Upper lobe of right lung (tissue), 1 donor: ENCODE results near the gene PDK1. TPM values are rescaled to one million over a fixed set of nuclear protein-coding genes. Genes with fewer than 3 reads are reported as not detected.

Experiments
- ATAC-seq: fragments of 200-7000 bp; cut with Tn5 transposase; one replicate; pipeline ENCODE4 v1.9.1; 2020; ENCODE audit warnings: mild to moderate bottlenecking, moderate library complexity
- DNase-seq: peaks from one replicate; pipeline ENCODE4 v3.0.0-alpha.2; 2020
- H3K27ac ChIP-seq: fragments of 200-600 bp; one replicate; pipeline ENCODE4 v1.8.0; 2022
- H3K27me3 ChIP-seq: fragments of 200-600 bp; one replicate; pipeline ENCODE4 v1.8.0; 2022; ENCODE audit warnings: mild to moderate bottlenecking
- H3K36me3 ChIP-seq: fragments of 200-600 bp; one replicate; pipeline ENCODE4 v1.8.0; 2022
- H3K4me1 ChIP-seq: fragments of 200-600 bp; one replicate; pipeline ENCODE4 v1.8.0; 2022
- H3K4me3 ChIP-seq: fragments of 200-600 bp; one replicate; pipeline ENCODE4 v1.8.0; 2022; ENCODE audit warnings: mild to moderate bottlenecking
- H3K9me3 ChIP-seq: fragments of 200-600 bp; one replicate; pipeline ENCODE4 v1.8.0; 2022
- CTCF ChIP-seq: fragments of 200-600 bp; IDR thresholded peaks from one replicate; pipeline ENCODE4 v1.8.0; 2022; ENCODE audit warnings: antibody characterized with exemption
- intact Hi-C: fragments of 100-400 bp; cut with DNase I; formaldehyde crosslinking; loops from one replicate; pipeline ENCODE4 v1.11.0; 2022
- total RNA-seq: library from RNA; stranded (reverse); fragmentation: NEBNext Ultra II Directional; extraction: Animal tissue kit (Norgen Biotek cat#: 25700); gene quantifications from one replicate; pipeline ENCODE4 v1.2.1, GENCODE V29; 2021
- donor health status: DM: no; HTN: yes; CAD: no; lungs with severe emphysema.

The PDK1 gene
- total RNA-seq, 1 donor from 2014 or later = 6.0 TPM

GRCh38 chr2:172639823-172640222 is 83.9 kb downstream of the PDK1 start:
- no peaks in the 10 kb centered on the region for H3K36me3 ChIP-seq

GRCh38 chr2:172640389-172640788 is 84.5 kb downstream of the PDK1 start:
- ATAC-seq (no peak), DNase-seq (no peak)
- intact Hi-C loops = no loop called here
- no peak for TF ChIP-seq CTCF
- Histone ChIP-seq H3K4me3 (no peak overlapping the region), H3K27me3 (no peaks in the 10 kb centered on the region), H3K27ac (no peak overlapping the region), H3K36me3 (no peaks in the 10 kb centered on the region), H3K4me1 (no peaks in the 10 kb centered on the region), H3K9me3 (no peaks in the 10 kb centered on the region)

More at GRCh38 chr2:172639823-172640222, 83.9 kb downstream of the PDK1 start:
- Histone ChIP-seq H3K4me1 (no peaks in the 10 kb centered on the region), H3K4me3 (no peak overlapping the region), H3K9me3 (no peaks in the 10 kb centered on the region), H3K27ac (no peak overlapping the region), H3K27me3 (no peaks in the 10 kb centered on the region)
- intact Hi-C loops = no loop called here
- TF ChIP-seq CTCF = no peak
- no peak for ATAC-seq
- no peak for DNase-seq

- Histone ChIP-seq H3K27ac (no peak overlapping the region), H3K36me3 (no peaks in the 10 kb centered on the region), H3K27me3 (no peaks in the 10 kb centered on the region), H3K9me3 (no peaks in the 10 kb centered on the region), H3K4me1 (no peaks in the 10 kb centered on the region), H3K4me3 (no peak overlapping the region)
- DNase-seq (no peak), ATAC-seq (no peak)
- intact Hi-C loops = no loop called here
- TF ChIP-seq CTCF = no peak
Observed at GRCh38 chr2:172642301-172643020, 86.6 kb downstream of the PDK1 start.

GRCh38 chr2:172643142-172643541 is 87.3 kb downstream of the PDK1 start:
- no peaks in the 10 kb centered on the region for H3K36me3 ChIP-seq
- no peaks in the 10 kb centered on the region for H3K4me1 ChIP-seq
- DNase-seq (no peak), ATAC-seq (no peak)
- H3K9me3 ChIP-seq = no peaks in the 10 kb centered on the region
- TF ChIP-seq CTCF = no peak
- H3K27me3 ChIP-seq = no peaks in the 10 kb centered on the region
- H3K4me3 ChIP-seq = no peak overlapping the region
- H3K27ac ChIP-seq = no peak overlapping the region
- intact Hi-C loops = no loop called here

GRCh38 chr2:172647439-172647838 is 91.5 kb downstream of the PDK1 start:
- no peaks in the 10 kb centered on the region for H3K27me3 ChIP-seq
- TF ChIP-seq CTCF = no peak
- no peak overlapping the region for H3K4me3 ChIP-seq
- ATAC-seq (no peak), DNase-seq (no peak)
- no peaks in the 10 kb centered on the region for H3K9me3 ChIP-seq
- intact Hi-C loops = no loop called here
- no peak overlapping the region for H3K27ac ChIP-seq
- H3K36me3 ChIP-seq = no peaks in the 10 kb centered on the region
- H3K4me1 ChIP-seq = no peaks in the 10 kb centered on the region
